ENCODE results near the gene PDE11A.

PDE11A gene

DNA sequence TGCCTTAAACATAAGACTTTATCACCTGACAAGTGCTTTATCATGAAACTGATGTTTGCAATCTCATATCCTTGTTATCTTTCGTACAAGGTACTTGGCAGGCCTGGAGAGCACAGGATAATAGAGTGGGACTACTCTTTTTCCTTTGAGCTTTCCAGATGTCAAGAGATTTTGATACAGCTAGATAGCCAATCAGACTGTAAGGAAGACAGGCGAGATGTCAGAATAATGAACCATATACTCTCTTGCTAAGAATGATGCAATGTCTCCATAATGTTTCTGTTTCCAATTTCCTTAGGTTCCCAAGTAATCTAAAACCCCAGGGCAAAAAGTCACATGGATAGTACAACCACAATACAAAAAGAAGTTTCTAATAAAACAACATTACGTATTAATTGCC is 313.1 kb downstream of the PDE11A start:
- H3K4me3 ChIP-seq (ENCODE audit: control insufficient read depth, low read depth, low read length): no peak overlapping the region
- no peak for DNase-seq (ENCODE audit: low read depth)
- TF ChIP-seq, protein P1, sequence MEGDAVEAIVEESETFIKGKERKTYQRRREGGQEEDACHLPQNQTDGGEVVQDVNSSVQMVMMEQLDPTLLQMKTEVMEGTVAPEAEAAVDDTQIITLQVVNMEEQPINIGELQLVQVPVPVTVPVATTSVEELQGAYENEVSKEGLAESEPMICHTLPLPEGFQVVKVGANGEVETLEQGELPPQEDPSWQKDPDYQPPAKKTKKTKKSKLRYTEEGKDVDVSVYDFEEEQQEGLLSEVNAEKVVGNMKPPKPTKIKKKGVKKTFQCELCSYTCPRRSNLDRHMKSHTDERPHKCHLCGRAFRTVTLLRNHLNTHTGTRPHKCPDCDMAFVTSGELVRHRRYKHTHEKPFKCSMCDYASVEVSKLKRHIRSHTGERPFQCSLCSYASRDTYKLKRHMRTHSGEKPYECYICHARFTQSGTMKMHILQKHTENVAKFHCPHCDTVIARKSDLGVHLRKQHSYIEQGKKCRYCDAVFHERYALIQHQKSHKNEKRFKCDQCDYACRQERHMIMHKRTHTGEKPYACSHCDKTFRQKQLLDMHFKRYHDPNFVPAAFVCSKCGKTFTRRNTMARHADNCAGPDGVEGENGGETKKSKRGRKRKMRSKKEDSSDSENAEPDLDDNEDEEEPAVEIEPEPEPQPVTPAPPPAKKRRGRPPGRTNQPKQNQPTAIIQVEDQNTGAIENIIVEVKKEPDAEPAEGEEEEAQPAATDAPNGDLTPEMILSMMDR (IDR thresholded peaks at IDR 0.05; ENCODE audit: control insufficient read depth, insufficient read depth, low read depth, low read length, missing control alignments): no peak

DNA sequence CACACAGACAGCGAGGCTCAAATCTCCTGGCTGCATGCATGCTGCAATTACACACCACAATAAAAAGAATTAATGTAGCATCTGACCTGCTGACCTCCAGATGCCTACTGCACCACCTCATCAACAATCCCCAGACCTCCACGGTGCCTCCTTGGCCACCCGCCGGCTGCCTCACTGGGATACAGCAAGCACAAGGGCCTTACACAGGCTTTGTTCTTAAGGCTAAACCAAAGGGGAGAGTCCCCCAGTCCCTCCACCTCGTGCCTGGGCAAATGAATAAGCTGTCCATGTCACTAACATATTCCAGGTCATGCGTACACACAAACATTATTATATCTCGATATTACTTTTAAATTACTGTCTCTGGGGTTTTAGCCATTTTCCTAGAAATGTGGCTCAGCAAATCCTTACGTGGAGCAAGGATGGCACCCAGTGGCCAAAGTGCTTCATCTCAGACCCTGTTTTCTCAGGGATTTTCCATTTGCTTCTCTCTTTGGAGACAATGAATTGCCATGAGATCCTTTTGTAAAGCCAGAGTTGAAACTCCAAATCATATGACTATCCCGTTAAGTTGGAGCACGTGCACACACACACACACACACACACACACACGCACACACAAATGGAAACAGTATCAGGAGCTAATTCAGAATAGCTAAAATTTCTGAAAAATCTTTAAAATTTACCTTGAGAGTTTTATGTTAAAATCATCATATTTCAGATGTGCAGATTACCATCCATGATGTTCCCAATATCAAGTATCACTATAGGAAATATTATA is 313.8 kb downstream of the PDE11A start:
- no peak for DNase-seq (ENCODE audit: low read depth)
- H3K4me3 ChIP-seq (ENCODE audit: control insufficient read depth, low read depth, low read length): no peak overlapping the region
- TF ChIP-seq, protein P1 (IDR thresholded peaks at IDR 0.05; ENCODE audit: control insufficient read depth, insufficient read depth, low read depth, low read length, missing control alignments): peak; percentile 58

DNA sequence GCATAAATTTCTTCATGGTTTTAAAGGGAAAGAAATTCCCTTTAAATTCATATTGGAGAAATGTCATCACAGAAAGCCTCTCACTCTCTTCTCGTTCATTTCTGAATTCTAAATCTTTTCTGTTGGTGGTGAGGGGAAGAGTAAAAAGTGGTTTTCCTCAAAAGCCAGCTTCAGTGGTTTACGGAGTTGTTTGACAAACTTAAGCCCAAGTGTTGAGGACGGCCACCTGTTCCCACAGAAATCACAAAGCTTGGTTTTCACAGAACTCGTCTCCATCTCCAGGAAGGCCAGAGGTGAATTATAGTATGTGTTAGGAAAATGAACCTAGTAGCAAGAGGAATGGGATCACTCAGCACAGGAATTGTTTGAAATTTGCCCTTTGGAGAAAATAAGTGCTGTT is 316.2 kb downstream of the PDE11A start:
- no peak for DNase-seq (ENCODE audit: low read depth)
- H3K4me3 ChIP-seq (ENCODE audit: control insufficient read depth, low read depth, low read length): no peak overlapping the region
- TF ChIP-seq, protein P1 (IDR thresholded peaks at IDR 0.05; ENCODE audit: control insufficient read depth, insufficient read depth, low read depth, low read length, missing control alignments): no peak

DNA sequence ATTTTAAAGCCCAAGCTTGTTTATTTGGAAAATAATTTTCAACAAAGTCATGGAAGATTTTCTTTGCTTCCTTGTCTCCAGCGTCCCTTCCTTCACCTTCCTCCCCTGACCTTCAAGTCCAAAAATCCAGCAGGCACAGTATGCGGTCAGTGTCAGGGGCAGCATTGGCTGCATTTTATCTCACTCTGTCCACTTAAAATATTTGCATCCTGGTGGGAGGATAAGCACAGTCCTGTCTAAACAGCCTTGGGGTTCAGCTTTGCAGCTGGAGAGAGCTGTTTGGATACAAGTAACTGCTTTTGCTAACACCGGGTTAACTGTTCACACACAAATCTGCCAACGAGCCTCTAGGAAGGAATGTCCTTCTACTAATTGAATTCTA is 318.1 kb downstream of the PDE11A start:
- no peak overlapping the region for H3K4me3 ChIP-seq (ENCODE audit: control insufficient read depth, low read depth, low read length)
- no peak for DNase-seq (ENCODE audit: low read depth)
- TF ChIP-seq, protein P1 (IDR thresholded peaks at IDR 0.05; ENCODE audit: control insufficient read depth, insufficient read depth, low read depth, low read length, missing control alignments): no peak

DNA sequence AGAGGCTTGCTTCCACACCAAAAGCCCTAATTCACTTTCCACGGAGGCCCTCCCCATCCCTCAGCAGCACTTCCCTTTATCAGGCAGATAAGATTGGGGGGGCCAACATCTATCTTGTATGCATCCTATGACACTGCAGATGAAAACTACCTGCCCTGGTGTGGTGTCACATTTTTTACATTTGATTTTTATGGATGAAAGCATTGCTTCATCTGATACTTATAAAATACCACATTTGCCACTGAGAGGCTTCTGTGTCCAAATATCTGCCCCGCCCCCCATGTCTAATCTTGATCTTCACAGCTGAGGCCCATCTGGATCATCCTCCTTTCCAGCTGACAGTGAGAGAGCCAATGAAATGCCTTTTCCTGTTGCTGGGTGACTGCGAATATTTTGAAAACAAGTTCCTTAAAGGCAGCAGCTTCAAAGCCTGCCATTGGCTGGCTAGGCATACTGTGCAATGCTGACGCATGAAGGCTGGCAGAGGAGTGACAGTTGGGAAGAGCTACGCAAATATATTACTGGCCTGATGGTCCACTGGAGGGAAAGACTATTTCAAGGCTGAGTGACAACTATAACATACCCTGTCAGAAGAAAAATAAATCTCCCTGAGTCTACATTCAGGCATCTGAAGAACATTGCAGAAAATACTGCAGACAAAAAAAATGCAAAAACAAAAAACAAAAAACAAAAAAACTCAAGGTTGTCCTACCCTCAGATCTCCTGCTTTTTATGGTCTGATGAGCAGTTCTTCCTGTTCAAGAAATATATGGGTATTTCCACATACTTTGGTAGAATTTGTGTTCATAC is 318.7 kb downstream of the PDE11A start:
- TF ChIP-seq, protein P1 (IDR thresholded peaks at IDR 0.05; ENCODE audit: control insufficient read depth, insufficient read depth, low read depth, low read length, missing control alignments): no peak
- no peak overlapping the region for H3K4me3 ChIP-seq (ENCODE audit: control insufficient read depth, low read depth, low read length)
- DNase-seq (ENCODE audit: low read depth): peak; percentile 45

DNA sequence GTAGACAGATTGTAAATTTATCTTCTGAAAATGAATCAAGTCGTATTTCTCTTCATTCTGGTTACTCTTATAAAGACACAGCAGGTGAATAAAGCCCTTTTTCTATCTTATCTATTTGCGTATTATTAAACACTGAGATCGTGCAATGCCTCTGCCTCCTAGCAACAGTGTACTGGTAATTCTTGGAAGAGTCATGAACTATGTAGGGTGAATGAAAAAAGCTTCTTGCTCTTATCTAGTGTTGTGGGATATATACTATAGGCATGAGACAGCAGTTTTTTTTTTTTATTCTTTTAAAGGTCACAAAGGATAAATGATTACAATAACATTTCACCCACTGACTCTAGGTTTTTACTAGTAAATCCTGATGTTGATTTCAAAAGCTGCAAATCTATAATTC is 324.2 kb downstream of the PDE11A start:
- no peak for DNase-seq (ENCODE audit: low read depth)
- TF ChIP-seq, protein P1 (IDR thresholded peaks at IDR 0.05; ENCODE audit: control insufficient read depth, insufficient read depth, low read depth, low read length, missing control alignments): no peak
- no peak overlapping the region for H3K4me3 ChIP-seq (ENCODE audit: control insufficient read depth, low read depth, low read length)

All from AG09309 (cell line).